GM20000 (cell line): ENCODE results near the gene DAAM2.

Experiments
- DNase-seq: peaks from one replicate; pipeline ENCODE4 v3.0.0; 2012; ENCODE audit warnings: low spot score
- TF ChIP-seq, protein P1 (sequence below): IDR thresholded peaks from 2 replicates; pipeline ENCODE4 v1.5.1; 2012; ENCODE audit warnings: mild to moderate bottlenecking, control low read depth; ENCODE audit errors: extremely low read depth, missing control alignments

The DAAM2 gene

GRCh38 chr6:39844866-39845265, 52.7 kb downstream of the DAAM2 start:
- no peak for DNase-seq
- TF ChIP-seq, protein P1, sequence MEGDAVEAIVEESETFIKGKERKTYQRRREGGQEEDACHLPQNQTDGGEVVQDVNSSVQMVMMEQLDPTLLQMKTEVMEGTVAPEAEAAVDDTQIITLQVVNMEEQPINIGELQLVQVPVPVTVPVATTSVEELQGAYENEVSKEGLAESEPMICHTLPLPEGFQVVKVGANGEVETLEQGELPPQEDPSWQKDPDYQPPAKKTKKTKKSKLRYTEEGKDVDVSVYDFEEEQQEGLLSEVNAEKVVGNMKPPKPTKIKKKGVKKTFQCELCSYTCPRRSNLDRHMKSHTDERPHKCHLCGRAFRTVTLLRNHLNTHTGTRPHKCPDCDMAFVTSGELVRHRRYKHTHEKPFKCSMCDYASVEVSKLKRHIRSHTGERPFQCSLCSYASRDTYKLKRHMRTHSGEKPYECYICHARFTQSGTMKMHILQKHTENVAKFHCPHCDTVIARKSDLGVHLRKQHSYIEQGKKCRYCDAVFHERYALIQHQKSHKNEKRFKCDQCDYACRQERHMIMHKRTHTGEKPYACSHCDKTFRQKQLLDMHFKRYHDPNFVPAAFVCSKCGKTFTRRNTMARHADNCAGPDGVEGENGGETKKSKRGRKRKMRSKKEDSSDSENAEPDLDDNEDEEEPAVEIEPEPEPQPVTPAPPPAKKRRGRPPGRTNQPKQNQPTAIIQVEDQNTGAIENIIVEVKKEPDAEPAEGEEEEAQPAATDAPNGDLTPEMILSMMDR: no peak

DNA sequence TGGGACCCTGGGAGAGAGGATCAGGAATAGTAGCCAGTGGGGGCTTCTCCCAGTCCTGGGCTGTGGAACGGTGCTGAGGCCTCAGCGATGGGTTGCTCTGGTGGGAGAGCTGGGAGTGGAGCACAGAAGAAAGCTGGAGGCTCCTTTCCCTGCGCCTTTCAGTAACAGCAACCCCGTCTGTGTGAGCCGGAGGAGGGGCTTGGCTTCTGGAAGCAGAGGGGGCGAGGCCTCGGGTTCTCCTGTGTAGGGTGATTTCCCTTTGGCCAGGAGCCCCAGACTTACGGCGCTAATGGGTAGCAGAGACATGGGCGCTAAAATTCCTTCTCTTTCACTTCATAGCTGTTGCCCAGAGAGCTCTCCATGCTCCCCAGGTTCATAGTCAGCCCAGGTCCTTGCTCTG, 55.0 kb downstream of the DAAM2 start:
- TF ChIP-seq, protein P1: no peak
- DNase-seq: no peak

GRCh38 chr6:39848171-39848570, 56.0 kb downstream of the DAAM2 start:
- DNase-seq: no peak

DNA sequence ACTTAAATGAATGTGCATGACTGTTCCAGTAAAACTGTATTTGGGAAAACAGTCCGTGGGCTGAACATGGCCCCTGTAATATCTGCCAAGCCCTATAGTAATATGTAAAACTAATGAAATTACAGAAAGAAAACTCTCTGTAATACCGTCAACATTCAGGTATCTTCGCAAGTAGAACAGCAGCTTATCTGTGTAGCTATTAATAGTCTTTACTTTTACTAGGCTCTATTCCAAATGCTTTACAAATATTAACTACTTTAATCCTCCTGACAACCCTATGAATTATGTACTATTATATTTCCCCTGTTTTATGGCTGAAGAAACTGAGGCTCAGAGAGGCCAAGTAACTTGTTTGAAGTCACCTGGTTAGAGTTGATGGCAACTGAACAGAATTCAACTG, 57.1 kb downstream of the DAAM2 start:
- DNase-seq: no peak
- TF ChIP-seq, protein P1: no peak

More at GRCh38 chr6:39848171-39848570, 56.0 kb downstream of the DAAM2 start:
- TF ChIP-seq, protein P1: no peak

- DNase-seq: no peak
- TF ChIP-seq, protein P1: no peak
Observed at GRCh38 chr6:39849764-39850163, 57.6 kb downstream of the DAAM2 start.

GRCh38 chr6:39850736-39851297, 58.6 kb downstream of the DAAM2 start:
- TF ChIP-seq, protein P1: no peak
- DNase-seq: no peak

- DNase-seq: no peak
- TF ChIP-seq, protein P1: no peak
Observed at GRCh38 chr6:39851331-39851730, 59.2 kb downstream of the DAAM2 start.
